Panc1 (cell line): ENCODE results near the gene ZNF672. TPM values are rescaled to one million over a fixed set of nuclear protein-coding genes. Genes with fewer than 3 reads are reported as not detected.

Source experiments
- ATAC-seq: fragments of 200-7000 bp; cut with Tn5 transposase; 2 replicates; pipeline ENCODE4 v1.9.1; 2020; ENCODE audit warnings: mild to moderate bottlenecking, moderate library complexity
- BruUV-seq: library from RNA; stranded (reverse); fragments of 400-500 nt; replicated peaks from 2 replicates; lab custom pipeline; 2021; lab: Mats Ljungman, UMichigan
- CTCF ChIA-PET: fragments of 300-600 bp; sonication (Branson Sonifier 250); formaldehyde crosslinking; loops from one replicate; lab custom pipeline; 2022; ENCODE audit warnings: antibody characterized with exemption; lab: Charles Lee
- POLR2A ChIA-PET: fragments of 300-600 bp; sonication (Branson Sonifier 250); formaldehyde crosslinking; loops from one replicate; lab custom pipeline; 2022; ENCODE audit warnings: antibody characterized with exemption; lab: Charles Lee
- DNase-seq: peaks from one replicate; pipeline ENCODE4 v3.0.0-alpha.2; 2010; ENCODE audit warnings: low read depth, low spot score
- H3K27ac ChIP-seq: 2 replicates; pipeline ENCODE4 v1.5.1; 2011; ENCODE audit warnings: mild to moderate bottlenecking, low read length, inconsistent platforms
- H3K27me3 ChIP-seq: fragments of 200-500 bp; sonication (Bioruptor generic); 2 replicates; pipeline ENCODE4 v1.6.0; 2014; ENCODE audit warnings: low read length, inconsistent platforms; ENCODE audit not compliant: control insufficient read depth, insufficient read depth
- H3K36me3 ChIP-seq: fragments of 200-500 bp; sonication (Bioruptor generic); 2 replicates; pipeline ENCODE4 v1.5.1; 2014; ENCODE audit warnings: inconsistent platforms, mild to moderate bottlenecking, low read length, moderate library complexity; ENCODE audit not compliant: control insufficient read depth, insufficient read depth
- H3K4me1 ChIP-seq: 2 replicates; pipeline ENCODE4 v1.5.1; 2011; ENCODE audit warnings: inconsistent platforms, mild to moderate bottlenecking, low read length, moderate library complexity; ENCODE audit not compliant: control insufficient read depth, insufficient read depth
- H3K4me3 ChIP-seq, 2 experiments: 2 replicates each; pipeline ENCODE4 v1.5.1; 2011 to 2012; ENCODE audit warnings: low read depth in 2 of 2, low read length in 2 of 2, mild to moderate bottlenecking in 2 of 2, inconsistent platforms in 1 of 2, moderate library complexity in 1 of 2
- H3K9me3 ChIP-seq: fragments of 200-500 bp; sonication (Bioruptor generic); 2 replicates; pipeline ENCODE4 v1.5.1; 2014; ENCODE audit warnings: low read depth, mild to moderate bottlenecking, inconsistent platforms, low read length, moderate library complexity; ENCODE audit not compliant: control insufficient read depth, insufficient read depth
- POLR2AphosphoS5 ChIP-seq: IDR thresholded peaks from 2 replicates; pipeline ENCODE4 v1.6.1; 2012; ENCODE audit warnings: mild to moderate bottlenecking, low read depth, low read length, moderate library complexity
- SIN3A ChIP-seq: IDR thresholded peaks from 2 replicates; pipeline ENCODE4 v1.6.1; 2012; ENCODE audit warnings: low read depth, mild to moderate bottlenecking, low read length, moderate library complexity, borderline replicate concordance; ENCODE audit not compliant: insufficient read depth
- TCF7L2 ChIP-seq: IDR thresholded peaks from 2 replicates; pipeline ENCODE4 v1.6.1; 2011; ENCODE audit warnings: mild to moderate bottlenecking, low read depth, low read length, inconsistent platforms
- in situ Hi-C: cut with HindIII; loops from 2 replicates; pipeline ENCODE4 v1.10.0; 2016; ENCODE audit warnings: low sequenced_read_pairs, low pct_unique_long_range_greater_than_20kb
- intact Hi-C: fragments of 100-400 bp; cut with micrococcal nuclease; formaldehyde crosslinking; loops from one replicate; pipeline ENCODE4 v1.10.0; 2022; ENCODE audit not compliant: unreplicated experiment
- total RNA-seq: library from RNA; stranded (reverse); gene quantifications from one replicate; pipeline ENCODE4 v1.2.1, GENCODE V29; 2021; ENCODE audit not compliant: unreplicated experiment
- TF ChIP-seq, protein P1 (sequence below): fragments of 450-650 bp; IDR thresholded peaks from 2 replicates; pipeline ENCODE4 v1.5.1; 2017; ENCODE audit warnings: mild to moderate bottlenecking
- TF ChIP-seq, protein P2 (sequence below), 2 experiments: IDR thresholded peaks; 2 replicates each; pipeline ENCODE4 v1.6.1; 2011 to 2012; ENCODE audit warnings: low read depth in 2 of 2, control low read depth in 1 of 2, low read length in 1 of 2, mild to moderate bottlenecking in 1 of 2, moderate library complexity in 1 of 2; ENCODE audit not compliant: insufficient read depth in 1 of 2

The ZNF672 gene
- total RNA-seq, 1 experiment from 2014 or later, result 36.2 TPM

DNA sequence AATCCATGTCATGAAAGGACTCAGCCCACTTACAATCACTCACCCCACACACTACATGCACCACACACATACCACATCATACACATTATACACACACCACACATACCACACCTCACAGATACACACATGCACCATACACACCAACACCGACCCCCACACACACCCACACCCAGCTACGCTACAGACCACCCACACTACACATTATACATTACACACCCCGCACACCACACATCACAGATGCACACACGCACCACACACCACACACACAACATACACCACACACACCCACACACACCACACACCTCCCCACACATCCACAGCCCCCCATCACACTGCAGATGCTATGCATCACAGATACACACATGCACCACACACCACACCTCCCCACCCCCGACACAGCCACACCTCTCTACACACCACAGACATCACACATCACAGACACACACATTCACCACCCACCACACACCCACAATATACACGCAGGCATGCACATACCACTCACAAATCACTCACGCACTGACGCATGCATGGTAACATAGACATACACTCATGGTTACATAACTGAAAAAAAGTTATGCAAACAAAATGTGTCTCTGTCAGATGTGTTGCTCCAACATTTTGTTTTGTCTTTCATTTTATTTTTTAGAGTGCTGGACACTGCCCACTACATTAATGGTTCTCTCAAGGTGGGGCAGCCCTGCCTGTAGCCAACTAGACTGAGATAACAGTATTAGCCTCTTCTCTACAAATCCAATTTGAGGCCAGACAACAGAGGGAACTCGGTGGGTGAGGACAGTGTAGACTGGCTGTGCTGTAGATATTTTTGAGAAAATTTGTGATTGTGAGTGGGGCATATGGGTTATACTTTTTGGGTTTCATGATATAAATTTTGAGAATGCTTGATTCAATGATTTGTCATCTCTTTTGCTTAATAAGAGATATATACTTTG, 52.8 kb downstream of the ZNF672 start:
- BruUV-seq, result no TSS peak

DNA sequence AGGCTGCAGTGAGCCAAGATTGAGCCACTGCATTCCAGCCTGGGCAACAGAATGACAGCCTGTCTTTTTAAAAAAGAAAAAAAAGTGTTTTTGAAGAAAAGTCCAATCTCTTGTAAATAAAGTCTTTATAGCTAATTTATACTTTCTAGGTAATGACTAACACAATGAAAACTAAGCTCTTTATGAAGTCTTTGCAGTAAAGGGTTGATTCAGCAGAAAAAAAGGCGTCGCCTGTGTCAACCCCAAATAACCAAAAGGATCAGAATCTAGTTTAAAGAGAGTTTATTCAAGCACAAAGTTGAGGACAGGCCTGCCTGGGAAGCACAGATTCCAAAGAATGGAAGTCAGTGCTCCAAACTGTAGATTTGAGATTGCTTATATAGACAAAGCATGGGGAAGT, 53.7 kb downstream of the ZNF672 start:
- in situ Hi-C loops, result no loop called here
- peaks cover 4% of the 10 kb centered on the region; the same call in 1 of the 2 replicates for H3K27me3 ChIP-seq
- BruUV-seq, result no TSS peak
- H3K27ac ChIP-seq, result no peak overlapping the region
- ChIA-PET POLR2A (no interaction called here), CTCF (no interaction called here)
- H3K9me3 ChIP-seq, result no peaks in the 10 kb centered on the region
- no peak for DNase-seq
- no peak overlapping the region for H3K4me3 ChIP-seq
- ATAC-seq, result no peak
- no peaks in the 10 kb centered on the region for H3K4me1 ChIP-seq
- intact Hi-C loops, result no loop called here
- TF ChIP-seq TCF7L2, result no peak
- no peak for TF ChIP-seq SIN3A
- TF ChIP-seq POLR2AphosphoS5, result no peak
- TF ChIP-seq, protein P1, sequence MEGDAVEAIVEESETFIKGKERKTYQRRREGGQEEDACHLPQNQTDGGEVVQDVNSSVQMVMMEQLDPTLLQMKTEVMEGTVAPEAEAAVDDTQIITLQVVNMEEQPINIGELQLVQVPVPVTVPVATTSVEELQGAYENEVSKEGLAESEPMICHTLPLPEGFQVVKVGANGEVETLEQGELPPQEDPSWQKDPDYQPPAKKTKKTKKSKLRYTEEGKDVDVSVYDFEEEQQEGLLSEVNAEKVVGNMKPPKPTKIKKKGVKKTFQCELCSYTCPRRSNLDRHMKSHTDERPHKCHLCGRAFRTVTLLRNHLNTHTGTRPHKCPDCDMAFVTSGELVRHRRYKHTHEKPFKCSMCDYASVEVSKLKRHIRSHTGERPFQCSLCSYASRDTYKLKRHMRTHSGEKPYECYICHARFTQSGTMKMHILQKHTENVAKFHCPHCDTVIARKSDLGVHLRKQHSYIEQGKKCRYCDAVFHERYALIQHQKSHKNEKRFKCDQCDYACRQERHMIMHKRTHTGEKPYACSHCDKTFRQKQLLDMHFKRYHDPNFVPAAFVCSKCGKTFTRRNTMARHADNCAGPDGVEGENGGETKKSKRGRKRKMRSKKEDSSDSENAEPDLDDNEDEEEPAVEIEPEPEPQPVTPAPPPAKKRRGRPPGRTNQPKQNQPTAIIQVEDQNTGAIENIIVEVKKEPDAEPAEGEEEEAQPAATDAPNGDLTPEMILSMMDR, result no peak
- TF ChIP-seq, protein P2, sequence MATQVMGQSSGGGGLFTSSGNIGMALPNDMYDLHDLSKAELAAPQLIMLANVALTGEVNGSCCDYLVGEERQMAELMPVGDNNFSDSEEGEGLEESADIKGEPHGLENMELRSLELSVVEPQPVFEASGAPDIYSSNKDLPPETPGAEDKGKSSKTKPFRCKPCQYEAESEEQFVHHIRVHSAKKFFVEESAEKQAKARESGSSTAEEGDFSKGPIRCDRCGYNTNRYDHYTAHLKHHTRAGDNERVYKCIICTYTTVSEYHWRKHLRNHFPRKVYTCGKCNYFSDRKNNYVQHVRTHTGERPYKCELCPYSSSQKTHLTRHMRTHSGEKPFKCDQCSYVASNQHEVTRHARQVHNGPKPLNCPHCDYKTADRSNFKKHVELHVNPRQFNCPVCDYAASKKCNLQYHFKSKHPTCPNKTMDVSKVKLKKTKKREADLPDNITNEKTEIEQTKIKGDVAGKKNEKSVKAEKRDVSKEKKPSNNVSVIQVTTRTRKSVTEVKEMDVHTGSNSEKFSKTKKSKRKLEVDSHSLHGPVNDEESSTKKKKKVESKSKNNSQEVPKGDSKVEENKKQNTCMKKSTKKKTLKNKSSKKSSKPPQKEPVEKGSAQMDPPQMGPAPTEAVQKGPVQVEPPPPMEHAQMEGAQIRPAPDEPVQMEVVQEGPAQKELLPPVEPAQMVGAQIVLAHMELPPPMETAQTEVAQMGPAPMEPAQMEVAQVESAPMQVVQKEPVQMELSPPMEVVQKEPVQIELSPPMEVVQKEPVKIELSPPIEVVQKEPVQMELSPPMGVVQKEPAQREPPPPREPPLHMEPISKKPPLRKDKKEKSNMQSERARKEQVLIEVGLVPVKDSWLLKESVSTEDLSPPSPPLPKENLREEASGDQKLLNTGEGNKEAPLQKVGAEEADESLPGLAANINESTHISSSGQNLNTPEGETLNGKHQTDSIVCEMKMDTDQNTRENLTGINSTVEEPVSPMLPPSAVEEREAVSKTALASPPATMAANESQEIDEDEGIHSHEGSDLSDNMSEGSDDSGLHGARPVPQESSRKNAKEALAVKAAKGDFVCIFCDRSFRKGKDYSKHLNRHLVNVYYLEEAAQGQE (IDR thresholded peaks at IDR 0.05; ENCODE audit: insufficient read depth in 1 of 2, low read depth in 2 of 2, low read length in 1 of 2), result no peak
- no peaks in the 10 kb centered on the region for H3K36me3 ChIP-seq

More for the DNA sequence above, 52.8 kb downstream of the ZNF672 start:
- no peak for TF ChIP-seq TCF7L2
- TF ChIP-seq, protein P2 (IDR thresholded peaks at IDR 0.05; ENCODE audit: insufficient read depth in 1 of 2, low read depth in 2 of 2, low read length in 1 of 2), result no peak
- no peak for TF ChIP-seq POLR2AphosphoS5
- TF ChIP-seq SIN3A, result no peak
- TF ChIP-seq, protein P1, result no peak
- Histone ChIP-seq H3K4me1 (no peaks in the 10 kb centered on the region), H3K27ac (no peak overlapping the region), H3K36me3 (no peaks in the 10 kb centered on the region), H3K4me3 (no peak overlapping the region), H3K9me3 (no peaks in the 10 kb centered on the region), H3K27me3 (peaks cover 4% of the 10 kb centered on the region; the same call in 1 of the 2 replicates)
- no peak for ATAC-seq
- in situ Hi-C loops, result no loop called here
- ChIA-PET CTCF (no interaction called here), POLR2A (no interaction called here)
- DNase-seq, result no peak
- intact Hi-C loops, result no loop called here
